ENCODE results near the gene NPTX1.

Gene NPTX1

DNA sequence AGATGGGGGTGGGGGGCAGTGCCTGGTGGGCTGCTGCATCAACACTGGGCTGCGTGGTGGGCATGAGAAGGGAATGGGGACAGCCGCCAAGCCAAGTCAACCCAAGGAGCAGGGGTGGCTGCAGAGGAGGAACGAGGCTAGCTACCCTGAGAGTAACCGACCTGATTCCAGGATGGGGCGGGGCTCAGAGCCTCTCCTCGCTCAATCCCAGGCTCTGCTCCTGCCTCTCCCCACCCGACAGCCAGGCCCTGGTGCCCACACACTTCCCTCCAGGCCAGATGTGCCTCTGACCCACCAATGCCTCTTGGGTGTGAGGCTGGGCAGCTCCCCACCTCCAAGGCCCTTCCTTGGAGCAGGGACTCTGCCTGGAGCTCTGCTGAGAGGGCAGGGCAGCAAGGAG is 2.7 kb downstream of the NPTX1 start:
- DNase-seq (ENCODE audit: low read depth) = no peak
- TF ChIP-seq, protein P1, sequence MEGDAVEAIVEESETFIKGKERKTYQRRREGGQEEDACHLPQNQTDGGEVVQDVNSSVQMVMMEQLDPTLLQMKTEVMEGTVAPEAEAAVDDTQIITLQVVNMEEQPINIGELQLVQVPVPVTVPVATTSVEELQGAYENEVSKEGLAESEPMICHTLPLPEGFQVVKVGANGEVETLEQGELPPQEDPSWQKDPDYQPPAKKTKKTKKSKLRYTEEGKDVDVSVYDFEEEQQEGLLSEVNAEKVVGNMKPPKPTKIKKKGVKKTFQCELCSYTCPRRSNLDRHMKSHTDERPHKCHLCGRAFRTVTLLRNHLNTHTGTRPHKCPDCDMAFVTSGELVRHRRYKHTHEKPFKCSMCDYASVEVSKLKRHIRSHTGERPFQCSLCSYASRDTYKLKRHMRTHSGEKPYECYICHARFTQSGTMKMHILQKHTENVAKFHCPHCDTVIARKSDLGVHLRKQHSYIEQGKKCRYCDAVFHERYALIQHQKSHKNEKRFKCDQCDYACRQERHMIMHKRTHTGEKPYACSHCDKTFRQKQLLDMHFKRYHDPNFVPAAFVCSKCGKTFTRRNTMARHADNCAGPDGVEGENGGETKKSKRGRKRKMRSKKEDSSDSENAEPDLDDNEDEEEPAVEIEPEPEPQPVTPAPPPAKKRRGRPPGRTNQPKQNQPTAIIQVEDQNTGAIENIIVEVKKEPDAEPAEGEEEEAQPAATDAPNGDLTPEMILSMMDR (IDR thresholded peaks at IDR 0.05; ENCODE audit: low read depth, low read length, missing control alignments) = no peak
- H3K4me3 ChIP-seq (ENCODE audit: low read depth, low read length) = no peak overlapping the region

DNA sequence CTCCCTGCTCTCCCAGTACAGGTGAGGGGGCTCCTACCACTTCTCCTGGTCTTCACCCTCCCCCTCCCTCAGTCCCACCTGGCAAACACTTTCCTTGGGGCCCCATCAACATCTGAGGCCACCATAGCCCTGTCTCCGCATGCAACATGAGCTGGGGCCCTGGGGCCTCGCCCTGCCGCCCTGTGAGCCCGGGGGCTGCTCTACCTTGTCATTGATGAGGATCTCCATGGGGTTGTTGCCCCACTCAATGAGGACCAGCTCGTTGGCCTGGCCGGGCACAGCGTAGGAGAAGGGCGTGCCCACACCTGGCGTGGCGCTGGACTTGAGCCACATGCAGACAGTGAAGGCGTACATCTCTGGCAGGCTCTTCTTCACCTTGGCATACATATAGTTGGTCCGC is 3.4 kb downstream of the NPTX1 start:
- no peak for DNase-seq (ENCODE audit: low read depth)
- TF ChIP-seq, protein P1 (IDR thresholded peaks at IDR 0.05; ENCODE audit: low read depth, low read length, missing control alignments) = no peak
- no peak overlapping the region for H3K4me3 ChIP-seq (ENCODE audit: low read depth, low read length)

DNA sequence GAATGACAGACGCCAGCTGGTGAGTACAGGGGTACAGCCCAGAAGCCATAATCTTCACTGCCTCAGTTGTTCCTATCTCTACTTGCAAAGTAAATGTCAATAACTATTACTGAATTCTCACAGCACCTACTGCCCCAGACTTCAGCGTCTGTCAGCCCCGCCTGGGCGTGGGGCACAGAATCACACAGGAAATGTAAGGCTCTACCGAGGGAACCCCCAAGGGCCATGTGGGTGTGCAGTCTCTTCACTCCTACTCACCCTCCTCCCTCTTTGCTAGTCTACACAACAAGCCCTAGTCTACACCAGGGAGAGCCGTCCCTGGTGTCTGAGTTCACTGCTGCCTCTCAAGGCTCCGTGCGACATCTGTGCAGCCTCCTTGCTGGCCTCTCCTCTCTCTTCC is 4.5 kb downstream of the NPTX1 start:
- DNase-seq (ENCODE audit: low read depth) = no peak
- TF ChIP-seq, protein P1 (IDR thresholded peaks at IDR 0.05; ENCODE audit: low read depth, low read length, missing control alignments) = no peak
- H3K4me3 ChIP-seq (ENCODE audit: low read depth, low read length) = no peak overlapping the region

DNA sequence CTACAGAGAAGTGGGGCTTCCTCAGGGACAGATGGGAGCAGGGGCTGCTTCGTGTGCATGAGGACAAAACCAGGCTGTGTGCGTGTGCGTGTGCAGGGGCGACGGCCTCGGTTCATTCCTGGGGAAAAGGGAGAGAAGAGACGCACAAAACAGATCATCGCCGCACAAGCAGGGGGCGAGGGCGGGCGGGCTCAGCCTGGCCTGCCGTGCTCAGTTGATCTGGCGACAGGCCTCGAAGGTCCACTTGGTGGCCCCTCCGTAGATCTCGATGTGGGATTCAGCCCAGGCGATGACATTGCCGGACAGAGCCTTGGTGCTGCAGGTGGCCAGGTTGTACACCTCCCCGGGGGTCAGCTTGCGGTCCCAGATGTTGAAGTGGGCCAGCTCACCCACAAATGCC is 5.8 kb downstream of the NPTX1 start:
- no peak overlapping the region for H3K4me3 ChIP-seq (ENCODE audit: low read depth, low read length)
- DNase-seq (ENCODE audit: low read depth) = no peak
- TF ChIP-seq, protein P1 (IDR thresholded peaks at IDR 0.05; ENCODE audit: low read depth, low read length, missing control alignments) = no peak

DNA sequence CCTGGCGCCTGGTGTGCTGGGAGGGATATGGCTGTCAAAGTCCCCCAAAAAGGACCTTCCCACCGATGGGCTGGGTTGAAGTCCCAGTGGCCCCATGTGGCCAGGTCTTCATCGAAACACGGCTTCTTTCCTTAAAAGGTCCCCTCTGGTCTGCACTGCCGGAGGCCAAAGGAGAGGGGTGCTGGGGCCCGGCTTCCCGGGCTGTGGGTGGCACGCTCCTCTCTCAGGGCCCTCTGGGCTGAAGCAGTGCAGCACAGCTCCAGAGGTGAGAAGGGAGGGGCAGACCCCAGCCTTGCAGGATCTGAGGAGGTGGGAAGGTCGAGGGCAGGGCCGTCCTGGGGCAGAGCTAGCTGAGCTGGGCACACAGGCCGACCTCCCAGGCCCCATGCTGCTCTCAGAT is 6.7 kb downstream of the NPTX1 start:
- DNase-seq (ENCODE audit: low read depth) = no peak
- H3K4me3 ChIP-seq (ENCODE audit: low read depth, low read length) = no peak overlapping the region
- TF ChIP-seq, protein P1 (IDR thresholded peaks at IDR 0.05; ENCODE audit: low read depth, low read length, missing control alignments) = no peak

DNA sequence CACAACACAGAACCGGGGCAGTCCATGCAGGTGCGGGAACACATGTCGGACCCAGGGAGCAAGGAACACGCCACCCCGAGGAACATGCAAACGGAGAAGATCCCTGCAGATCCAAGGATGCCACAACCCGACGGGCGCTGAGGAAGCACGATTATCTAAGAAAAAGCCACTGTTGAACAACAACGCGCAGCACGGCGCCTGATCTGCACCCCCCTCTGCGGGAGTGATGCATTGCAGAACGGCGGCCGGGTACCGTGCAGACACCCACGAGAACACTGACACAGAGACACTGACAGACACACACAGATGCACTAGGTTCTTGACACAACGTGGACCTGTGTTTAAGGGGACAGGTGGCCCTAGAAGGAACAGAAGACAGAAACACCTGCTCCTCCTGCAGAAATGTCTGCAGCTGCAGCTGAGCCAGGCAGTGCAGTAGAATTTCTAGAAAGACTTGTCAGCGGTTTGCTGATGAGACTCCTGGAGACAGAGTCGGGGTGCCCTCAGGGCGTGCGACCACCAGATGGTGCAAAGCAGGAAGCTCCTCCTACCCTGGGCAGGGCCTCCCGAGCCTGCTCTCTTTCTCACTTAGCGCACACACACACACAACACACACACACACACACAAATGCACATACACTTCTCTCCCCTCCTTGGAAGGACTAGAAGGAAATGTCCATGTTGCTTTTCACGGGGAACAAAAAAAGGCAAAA is 7.5 kb downstream of the NPTX1 start:
- H3K4me3 ChIP-seq (ENCODE audit: low read depth, low read length) = no peak overlapping the region
- DNase-seq (ENCODE audit: low read depth) = no peak
- TF ChIP-seq, protein P1 (IDR thresholded peaks at IDR 0.05; ENCODE audit: low read depth, low read length, missing control alignments) = no peak

DNA sequence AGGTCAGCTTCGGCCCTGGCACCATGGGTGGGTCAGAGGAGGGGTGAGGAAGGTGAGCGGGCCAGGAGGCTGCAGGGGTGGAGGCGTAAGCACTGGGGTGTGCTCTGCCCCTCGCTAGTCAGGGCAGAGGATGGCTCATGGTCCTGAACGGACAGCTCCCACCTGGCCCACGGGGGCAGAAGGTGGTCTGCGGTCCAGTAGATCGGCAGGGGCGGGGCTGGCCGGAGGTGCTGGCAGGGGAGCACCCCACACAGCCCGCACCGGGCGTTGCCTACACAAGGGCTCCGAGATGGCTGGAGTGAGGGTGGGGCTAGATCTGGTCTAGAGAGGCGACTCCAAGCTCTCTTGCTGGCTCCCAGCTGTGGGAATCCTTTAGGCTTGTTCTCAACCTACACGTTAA is 8.2 kb downstream of the NPTX1 start:
- no peak for DNase-seq (ENCODE audit: low read depth)

More for the DNA sequence above, 8.2 kb downstream of the NPTX1 start:
- H3K4me3 ChIP-seq (ENCODE audit: low read depth, low read length) = no peak overlapping the region
- TF ChIP-seq, protein P1 (IDR thresholded peaks at IDR 0.05; ENCODE audit: low read depth, low read length, missing control alignments) = no peak

Measured in GM12864 (cell line).